AG08395 (cell line): ENCODE measurements around the gene SAYSD1.
A peak's percentile ranks its signal among the peaks of the same experiment; 100 is the strongest.
"Not testable (repeated sequence)": the region's sequence is repeated elsewhere in the genome, so short reads cannot be mapped to it uniquely, and the experiment has no call there.

Source experiments
- DNase-seq: peaks from one replicate; pipeline ENCODE4 v3.0.0; 2012; ENCODE audit warnings: mixed read lengths, low spot score

The SAYSD1 gene

DNA sequence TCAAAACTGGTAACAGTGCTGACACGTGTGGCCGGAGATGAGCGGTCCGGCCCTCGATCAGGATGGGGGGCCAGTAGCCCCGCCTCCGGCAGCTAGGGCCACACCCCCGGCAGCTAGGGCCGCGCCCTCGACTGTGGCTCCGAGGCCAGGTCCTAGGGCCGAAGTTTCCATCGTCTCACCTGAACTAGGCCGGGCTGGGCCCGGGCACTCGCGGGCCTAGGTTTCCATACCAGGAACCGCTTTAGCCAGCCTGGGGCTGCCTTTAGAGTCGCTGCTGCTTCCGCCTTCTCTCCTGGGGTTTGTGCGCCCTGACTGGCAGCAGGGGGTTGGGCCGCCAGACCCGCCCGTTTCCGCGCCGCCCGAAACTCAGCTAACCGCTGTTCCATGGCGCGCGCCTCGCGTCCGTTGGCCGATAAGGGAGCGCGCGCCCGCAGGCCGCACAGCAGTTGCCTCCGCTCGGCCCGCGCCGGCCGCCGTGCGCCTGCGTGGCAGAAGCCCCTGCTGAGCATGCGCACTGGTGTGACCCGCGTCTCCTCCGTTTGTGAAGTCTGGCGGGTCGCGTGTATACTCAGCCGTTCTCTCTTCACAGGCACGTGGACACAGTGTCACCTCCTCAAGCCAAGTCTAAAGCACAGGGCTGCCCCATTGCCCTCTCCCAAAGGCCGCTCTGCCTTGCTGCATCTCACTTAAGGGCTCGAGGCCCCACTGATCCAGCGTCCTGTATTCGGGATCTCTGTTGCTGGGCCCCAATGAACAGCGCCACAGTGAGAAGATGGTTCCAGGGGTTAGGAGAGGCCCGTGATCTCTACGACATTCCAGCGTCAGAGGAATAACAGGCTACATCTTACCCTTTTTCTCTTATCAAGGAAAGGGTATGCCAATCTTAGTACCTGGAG is at the start of gene SAYSD1:
SAYSD1 (minus strand) TSS at position 483 of the 896 bp plus-strand sequence; CDS start at position 386, 97 bp downstream.
- DNase-seq = peak; percentile 98

DNA sequence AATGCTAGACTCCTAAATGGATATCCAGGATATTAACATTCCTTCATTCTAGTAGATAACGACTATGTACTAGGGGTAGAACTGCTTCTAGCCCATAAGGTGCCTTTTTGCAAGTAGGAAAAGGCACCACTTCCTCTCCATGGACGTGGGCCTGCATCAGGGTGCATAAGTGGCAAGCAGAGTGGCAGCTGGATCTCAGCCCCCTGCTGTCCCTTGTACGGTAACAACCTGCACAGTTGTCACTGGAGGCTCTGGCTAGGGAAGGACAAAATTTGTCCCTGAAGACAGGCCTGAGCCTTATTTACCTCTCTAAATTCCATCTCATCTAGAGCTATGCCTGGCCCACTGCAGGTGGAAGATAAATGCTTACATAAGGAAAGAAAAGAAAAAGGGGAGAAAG is 42.5 kb upstream of the SAYSD1 start:
- no peak for DNase-seq

GRCh38 chr6:39156801-39157200 is 41.8 kb upstream of the SAYSD1 start:
- no peak for DNase-seq

DNA sequence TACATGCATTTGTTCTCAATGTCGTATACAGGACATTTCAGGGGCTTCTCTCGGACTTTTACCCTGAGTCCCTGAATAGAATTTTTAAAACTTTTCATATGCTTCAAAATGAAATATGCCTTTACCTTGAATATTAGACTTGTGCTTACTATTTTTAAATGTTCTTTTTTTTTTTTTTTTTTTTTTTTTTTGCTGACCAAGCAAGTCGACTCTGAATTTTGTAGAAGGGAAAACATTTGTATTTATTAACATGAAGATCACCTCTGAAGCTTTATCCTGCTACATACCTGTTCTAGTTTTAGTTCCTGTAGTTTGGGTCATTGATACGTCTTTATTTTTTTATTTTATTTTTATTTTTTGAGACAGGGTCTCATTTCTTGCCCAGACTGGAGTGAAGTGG is 39.7 kb upstream of the SAYSD1 start:
- DNase-seq = no peak

GRCh38 chr6:39153766-39154397 is 38.9 kb upstream of the SAYSD1 start:
- DNase-seq = no peak

DNA sequence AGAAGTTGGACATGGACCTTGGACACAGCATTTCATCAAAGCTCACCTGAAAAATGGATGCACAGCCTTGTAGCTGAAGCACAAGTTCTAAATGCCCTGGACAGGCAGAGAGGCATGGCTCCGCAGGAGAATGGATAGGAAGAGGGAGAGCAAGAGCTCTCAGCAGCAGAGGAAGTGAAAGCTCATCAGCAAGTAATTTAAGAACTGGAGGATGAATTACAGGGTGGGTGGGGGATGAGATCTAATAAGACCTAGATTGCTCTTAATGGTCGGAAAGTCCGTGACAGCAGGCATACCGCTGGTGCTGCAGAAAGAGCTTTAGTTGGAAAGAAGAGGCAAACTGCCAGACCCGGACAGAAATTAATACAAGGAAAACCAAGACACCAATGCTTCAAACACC is 37.3 kb upstream of the SAYSD1 start:
- no peak for DNase-seq

- no peak for DNase-seq
Observed at GRCh38 chr6:39151211-39151610, 36.2 kb upstream of the SAYSD1 start.

DNA sequence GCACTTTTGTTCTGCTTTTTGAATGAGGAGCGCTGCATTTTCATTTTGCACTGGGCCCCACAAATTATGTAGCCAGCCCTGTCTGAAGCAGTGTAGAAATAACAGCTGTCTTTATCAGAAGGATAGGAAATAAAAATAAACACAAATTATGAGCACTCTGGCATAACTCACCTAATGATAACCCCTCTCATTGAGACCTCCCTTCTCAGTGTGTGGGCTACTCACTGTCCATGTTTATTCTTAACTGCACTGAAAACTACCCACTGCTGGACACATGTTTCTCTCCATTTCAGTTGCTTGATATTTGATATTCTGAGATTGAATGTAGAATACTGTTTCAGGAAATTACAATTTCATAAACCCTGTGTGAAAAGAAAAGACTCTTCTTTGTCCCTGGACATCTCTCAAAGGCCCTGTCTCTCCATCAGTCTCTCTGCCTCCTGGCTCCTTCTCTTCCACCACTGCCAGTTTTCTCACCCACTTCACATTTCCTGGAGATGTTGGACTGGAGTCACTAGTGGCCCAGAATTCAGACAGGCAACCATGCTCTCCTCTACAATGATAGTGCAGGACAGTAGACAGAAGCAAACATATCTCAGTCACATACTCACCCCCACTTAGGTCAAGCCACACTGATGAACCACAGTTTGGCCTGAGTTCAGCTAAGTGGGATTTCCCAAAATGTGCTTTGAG is 29.6 kb upstream of the SAYSD1 start:
- DNase-seq = no peak

DNA sequence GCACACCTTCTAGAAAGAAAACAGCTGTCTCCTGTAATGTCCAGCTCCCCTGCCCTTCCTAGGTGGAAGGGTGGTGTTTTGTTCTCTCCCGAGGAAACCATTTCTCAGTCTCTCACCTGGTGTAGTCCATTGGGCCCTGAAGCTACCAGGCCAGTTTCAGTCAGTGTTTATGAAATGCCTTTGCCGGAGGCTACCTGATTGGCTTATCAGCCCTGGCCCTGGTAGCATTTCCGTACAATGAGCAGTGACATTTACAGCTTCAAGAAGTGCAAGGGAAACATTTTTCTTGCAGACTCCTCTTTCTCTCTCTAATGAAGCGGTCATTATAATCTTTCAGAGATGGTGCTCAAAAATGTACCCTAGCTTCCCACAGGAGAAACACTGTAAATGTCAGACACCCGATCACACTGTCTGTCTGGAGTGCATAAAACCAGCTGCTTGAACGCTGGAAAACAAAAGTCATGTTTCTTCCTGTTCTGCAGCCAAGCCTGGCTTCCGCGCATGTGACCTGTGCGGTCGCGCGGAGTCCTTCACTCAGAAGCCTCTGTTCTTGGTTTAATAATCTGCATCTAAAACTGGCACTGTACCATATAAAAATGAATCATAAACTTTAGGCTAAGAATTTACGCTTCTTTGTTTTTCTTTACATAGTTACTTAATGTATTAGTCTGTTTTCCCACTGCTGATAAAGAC is 28.4 kb upstream of the SAYSD1 start:
- no peak for DNase-seq

DNA sequence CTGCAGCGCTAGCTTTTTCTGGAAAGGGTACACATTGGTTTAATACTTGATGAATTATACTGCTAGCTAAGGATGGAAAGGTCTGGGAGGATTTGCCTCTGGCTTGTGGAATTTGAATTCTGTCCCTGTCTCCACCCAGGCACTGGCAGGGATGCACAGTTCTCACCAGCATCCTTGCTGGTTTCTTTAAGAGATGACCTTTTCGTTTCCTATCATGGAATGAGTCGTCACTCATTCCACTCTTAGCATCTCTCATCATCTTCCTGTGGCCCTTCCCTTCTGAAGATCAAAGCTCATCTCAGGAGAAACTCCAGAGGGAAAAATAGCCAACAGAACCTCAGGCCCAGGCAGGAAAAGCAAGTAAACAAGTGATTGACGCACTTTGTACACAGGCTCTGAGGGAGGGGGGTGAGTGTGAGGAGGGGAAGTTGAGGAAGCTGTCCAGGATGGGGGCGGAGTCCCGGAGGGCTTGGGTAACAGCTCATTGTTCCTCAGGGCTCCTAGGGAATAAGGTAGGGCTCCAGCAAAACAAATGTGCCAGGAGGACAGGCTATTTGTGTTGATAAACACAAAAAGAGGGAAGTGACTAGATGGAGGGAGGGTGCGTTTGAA is 25.7 kb upstream of the SAYSD1 start:
- DNase-seq = no peak

- peak; percentile 26 for DNase-seq
Observed at GRCh38 chr6:39137245-39137644, 22.3 kb upstream of the SAYSD1 start.

- not testable (repeated sequence) for DNase-seq
Observed at GRCh38 chr6:39136207-39136606, 21.2 kb upstream of the SAYSD1 start.

GRCh38 chr6:39134761-39135160 is 19.8 kb upstream of the SAYSD1 start:
- DNase-seq = not testable (repeated sequence)

DNA sequence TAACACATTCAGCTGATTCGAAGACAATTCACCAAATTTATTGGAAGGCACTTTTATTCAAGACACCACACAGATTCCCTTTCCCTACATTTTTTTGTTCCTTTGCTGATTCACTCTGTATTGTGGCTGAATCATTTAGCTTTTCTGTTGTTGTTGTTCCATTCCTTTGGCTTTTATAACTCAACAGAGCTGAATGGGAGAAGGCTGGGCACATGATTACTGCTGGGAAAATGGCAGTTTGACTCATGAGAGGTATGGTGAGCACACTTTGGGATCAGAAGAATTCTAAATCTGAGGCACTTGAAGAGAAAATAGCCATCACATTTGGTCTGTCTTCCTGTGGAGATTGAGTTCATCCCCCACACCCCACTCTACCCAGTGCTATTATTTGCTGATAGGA is 15.7 kb upstream of the SAYSD1 start:
- DNase-seq = no peak

DNA sequence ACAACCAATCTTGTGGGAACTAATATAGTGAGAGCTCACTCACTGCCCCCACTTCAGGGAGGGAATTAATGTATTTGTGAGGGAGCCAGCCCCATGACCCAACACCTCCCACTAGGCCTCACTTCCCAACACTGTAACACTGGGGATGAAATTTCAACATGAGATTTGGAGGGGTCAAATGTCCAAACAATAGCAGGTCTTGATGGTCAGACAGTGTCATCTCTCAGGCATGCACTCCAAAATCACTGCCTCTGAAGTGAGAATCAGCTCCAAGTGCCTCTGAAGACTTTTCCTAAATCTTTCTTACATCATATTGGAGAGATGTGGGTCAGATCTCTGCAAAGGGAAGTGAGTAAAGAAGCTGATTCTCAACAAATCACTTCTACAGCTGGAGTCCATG is 13.8 kb upstream of the SAYSD1 start:
- no peak for DNase-seq

DNA sequence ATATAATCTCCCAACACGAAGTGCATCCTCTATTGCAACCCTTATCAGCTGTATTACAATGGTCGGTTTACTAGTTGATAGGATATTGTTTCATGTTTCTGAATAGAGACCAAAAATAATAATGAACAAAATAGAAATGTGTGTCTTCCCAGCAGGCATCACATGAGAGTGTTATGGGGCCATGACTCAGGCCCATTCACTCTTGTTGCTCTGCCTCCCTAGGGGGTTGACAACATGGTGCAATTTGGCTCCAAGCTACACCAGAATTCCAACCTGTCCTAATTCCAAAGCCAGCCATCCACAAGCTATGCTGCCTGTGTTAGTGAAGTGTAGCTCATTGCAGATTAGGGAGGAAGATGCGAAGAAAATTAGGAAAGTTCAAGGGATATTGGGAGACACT is 13.1 kb upstream of the SAYSD1 start:
- DNase-seq = no peak

GRCh38 chr6:39124114-39124513 is 9.1 kb upstream of the SAYSD1 start:
- DNase-seq = no peak

GRCh38 chr6:39118921-39119320 is 3.9 kb upstream of the SAYSD1 start:
- DNase-seq = no peak

GRCh38 chr6:39114388-39114703 is 640 bp downstream of the SAYSD1 start:
- DNase-seq = peak; percentile 9

- no peak for DNase-seq
Observed at GRCh38 chr6:39113788-39114187, 1.2 kb downstream of the SAYSD1 start.

GRCh38 chr6:39111280-39111679 is 3.7 kb downstream of the SAYSD1 start:
- no peak for DNase-seq
